GM18870 (cell line): ENCODE data around the gene DNMBP.
"Not testable (repeated sequence)": the region's sequence is repeated elsewhere in the genome, so short reads cannot be mapped to it uniquely, and the experiment has no call there.

Experiments
- ATAC-seq: cut with Tn5 transposase; IDR thresholded peaks from one replicate; pipeline ENCODE4 v1.9.1; 2021; ENCODE audit warnings: moderate library complexity; ENCODE audit not compliant: unreplicated experiment

DNMBP gene

DNA sequence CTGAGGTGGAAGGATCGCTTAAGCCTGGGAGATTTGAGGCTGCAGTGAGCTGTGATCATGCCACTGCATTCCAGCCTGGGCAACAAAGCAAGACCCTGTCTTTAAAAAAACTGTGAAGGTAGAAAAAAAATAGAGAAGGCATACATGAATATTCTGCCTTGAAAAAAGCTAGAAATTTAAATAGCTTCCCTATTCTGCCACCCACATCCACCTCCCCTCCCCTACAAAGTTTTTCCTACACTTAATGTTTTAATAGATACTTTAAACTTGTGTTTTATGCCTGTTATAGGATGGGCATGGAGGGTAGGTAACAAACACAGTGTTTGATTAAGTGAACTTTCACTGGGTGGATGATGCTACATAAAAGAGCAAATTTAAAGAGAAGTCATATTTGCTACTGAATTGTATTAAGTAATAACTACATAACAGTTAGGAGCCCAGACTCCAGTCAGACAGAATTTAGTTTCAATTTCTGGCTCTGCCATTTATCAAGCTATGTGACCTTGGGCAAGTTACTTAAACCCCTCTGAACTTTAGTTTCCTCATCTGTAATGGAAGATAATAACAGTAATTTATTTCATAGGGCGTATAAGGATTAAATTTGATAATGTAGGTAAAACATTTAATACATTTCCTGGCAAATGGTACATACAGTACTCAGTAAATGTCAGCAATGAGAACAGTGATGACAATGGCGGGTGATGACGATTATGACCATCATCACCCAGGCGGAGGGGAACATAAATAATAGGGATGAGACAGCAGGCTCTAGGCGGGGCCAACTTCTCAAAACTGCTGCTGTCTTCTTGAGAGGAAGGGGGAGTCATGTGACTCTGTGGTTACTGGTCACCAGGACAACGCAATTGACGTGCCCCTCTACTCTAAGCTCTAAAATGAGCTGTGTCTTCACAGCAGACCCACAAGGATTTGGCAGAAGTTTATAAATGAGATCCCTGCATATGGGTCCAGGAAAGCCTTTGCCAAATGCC is 15.8 kb downstream of the DNMBP start:
- no peak for ATAC-seq

DNA sequence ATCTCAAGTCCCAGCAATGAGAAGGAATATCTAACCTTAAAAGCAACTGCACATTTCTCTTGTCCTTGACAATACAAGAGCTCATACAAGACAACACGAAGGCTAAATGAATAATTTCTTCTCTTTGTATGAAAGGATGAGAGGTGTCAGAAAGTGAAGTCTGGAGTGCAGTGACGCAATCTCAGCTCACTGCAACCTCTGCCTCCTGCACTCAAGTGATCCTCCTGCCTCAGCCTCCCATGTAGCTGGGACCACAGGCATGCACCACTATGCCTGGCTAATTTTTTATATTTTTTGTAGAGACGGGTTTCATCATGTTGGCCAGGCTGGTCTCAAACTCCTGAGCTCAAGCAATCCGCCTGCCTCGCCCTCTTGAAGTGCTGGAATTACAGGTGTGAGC is 24.1 kb downstream of the DNMBP start:
- not testable (repeated sequence) for ATAC-seq

DNA sequence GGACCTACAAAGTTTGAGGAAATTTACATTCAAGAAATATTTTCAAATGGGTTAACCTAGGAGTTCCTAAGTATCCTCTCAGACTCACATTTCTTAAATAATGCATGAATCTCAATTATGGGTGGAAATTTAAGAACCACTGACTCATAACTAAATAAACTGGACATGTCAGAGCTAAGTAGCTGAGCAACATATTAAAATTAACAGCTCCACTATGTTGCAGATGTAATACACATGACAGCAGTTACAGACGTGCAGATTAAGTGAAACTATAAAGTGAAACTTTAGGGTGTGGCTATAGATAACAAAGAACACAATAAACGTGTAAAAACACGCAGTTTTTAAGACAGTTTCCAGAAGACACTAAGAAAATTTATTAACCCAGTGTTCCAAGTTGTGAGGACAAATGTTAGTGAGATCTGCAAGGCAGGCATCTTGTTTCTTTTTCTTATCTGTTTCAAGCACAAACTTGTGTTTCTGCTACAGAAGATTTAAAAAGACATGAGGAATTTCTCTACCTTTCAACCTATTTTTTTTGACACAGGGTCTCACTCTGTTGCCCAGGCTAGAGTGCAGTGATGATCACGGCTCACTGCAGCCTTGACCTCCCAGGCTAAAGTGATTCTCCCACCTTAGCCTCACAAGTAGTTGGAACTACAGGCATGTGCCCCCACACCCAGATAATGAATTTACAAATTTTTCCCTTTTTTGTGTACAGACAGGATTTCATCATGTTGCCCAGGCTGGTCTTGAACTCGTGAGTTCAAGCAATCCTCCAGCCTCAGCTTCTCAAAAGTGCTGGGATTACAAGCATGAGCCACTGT is 25.3 kb downstream of the DNMBP start:
- no peak for ATAC-seq

DNA sequence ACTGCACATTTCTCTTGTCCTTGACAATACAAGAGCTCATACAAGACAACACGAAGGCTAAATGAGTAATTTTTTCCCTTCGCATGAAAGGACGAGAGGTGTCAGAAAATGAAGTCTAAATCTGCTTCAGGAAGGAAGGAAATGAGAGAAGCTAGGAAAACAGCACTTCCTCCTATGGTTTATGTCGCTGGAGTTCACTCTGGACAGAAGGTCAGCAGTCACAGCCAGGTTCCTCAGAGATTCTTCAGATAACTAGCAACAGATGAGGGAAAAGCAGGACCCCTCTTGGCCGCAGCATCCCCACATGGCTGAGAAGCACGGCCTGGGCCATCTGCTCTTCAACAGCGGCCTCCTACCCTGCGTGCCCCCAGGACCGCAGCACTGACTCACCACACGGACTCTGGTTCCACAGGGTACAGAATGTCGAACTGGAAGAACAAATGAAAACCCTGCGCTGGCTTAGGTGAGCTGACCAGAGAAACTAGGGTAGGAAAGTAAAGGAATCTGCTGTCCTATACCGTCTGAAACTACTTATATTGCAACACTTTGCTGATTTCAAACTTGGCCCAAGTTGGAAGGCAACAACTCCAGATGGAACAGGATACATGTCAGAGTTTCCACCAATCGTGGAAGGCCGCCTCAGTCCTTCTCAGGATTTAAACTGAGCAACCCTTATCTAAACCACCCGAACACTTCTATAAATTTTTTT is 26.3 kb downstream of the DNMBP start:
- ATAC-seq: no peak

DNA sequence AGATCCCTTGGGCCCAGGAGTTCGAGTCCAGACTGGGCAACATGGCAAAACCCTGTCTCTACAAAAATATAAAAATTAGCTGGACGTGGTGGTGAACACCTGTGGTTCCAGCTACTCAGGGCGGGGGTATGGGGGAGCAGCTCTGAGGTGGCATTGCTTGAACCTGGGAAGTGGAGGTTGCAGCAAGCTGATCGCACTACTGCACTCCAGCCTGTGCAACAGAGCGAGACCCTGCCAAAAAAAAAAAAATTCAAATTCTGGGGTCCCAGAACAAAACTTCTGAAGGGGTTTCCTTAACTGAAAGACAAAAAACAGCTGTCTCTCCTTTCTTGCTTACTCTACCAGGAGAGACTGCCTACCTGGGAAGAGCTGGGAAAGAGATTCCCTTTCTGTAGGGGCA is 27.0 kb downstream of the DNMBP start:
- ATAC-seq: no peak

DNA sequence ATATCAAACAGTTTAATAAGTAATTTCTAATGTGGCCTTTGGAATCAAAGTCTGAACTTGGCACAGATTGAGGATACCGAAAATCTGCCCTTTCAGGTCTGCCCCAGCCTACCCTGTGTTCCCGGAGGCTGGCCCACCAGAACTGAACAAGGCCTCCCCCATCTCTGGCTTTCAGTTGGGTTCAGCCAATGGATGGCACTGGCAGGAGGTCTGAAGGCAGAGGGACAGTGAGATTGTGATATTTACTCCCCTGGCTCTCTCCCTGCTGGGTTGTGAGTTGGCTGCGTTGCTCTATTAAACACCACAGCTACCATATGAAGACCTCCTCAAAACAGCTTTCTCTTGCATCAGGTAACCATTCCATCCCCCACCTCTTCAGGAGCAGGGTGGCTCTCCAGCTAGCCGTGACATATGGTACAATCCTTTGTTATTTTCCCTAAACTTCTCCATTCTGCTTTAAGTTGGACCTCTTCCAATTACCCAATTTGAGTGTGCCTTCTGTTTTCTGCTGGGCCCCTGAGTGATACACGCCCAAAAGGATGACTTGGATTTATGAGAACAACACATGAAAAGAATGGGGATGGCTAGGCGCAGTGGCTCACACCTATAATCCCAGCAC is 28.1 kb downstream of the DNMBP start:
- no peak for ATAC-seq

DNA sequence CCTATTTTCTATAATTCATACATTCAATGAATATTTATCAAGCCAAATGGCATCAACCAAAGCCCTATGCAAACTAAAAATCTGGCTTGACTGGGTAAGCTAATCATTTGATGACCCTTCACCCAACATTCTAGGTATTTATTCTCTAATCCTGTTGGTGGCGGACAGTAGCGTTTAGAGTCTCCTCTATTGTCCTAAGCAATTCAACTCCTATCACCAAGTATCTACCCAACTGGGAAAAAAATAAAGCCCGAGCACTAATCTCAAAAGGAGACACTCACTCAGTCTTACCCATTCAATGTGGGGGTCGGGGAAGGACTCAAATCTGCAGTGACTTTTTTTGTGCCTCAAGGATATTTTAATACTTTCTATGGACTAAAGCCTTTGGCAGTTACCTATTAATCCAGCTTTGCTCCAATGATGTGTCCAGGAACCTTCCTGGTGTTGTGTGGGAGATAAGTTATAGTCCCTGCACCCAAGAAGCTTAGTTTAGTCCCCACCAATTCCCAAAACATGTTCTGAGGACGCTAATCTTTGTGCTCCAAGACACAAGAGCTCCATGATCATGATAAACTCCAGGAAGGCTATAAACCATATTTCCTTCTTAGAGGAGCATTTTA is 30.6 kb downstream of the DNMBP start:
- no peak for ATAC-seq

DNA sequence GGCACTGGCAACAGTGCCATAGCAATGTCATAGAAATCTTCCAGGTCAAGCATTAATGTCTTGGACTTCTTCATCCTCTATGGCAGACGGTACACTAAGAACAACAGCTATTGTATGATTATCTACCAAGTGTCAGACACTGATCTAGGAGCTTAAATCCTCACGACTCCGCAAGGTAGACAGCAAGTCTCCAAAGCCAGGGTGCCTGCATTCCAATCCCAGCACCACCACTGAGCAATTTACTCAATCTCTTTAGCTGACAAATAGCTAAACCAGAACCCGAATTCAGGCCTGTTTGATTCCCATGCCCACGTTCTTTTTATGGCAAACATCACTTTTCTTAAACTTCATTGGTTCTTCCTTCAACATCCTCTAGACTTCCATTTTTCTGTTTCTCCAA is 31.8 kb downstream of the DNMBP start:
- no peak for ATAC-seq

DNA sequence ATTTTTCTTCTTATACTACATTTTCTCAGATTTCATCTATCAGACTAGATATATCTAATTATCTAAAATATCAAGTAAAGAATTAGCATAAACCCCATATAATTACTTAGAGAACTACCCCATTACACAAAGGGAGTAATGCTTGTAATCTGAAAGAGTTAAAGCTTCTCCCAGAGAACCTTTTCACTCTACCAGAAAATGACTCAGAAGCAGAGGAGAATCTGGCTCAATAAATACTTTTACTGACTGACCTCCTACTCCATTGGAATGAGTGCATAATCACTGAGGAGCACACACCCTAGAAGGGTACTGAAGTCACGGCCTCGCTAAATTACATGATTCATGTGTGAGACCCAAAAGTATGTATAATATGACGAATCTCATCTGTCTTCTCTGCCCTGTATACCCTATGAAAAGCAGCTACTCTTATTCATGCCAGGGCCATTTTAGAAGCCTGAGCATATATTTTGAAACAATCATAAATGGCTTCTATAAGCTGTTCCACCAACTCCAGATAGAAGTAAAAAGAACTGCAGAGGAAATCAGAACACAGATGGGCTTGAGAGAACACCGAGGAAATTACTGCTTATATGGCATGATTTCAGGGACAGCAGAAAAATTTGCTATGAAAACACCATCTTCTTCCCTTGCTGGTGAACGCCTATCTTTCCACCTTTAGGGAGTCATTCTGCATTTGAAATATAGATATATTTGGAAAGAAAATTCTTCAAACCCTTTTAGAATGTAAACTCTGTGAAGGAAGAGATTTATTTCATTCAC is 32.7 kb downstream of the DNMBP start:
- no peak for ATAC-seq

DNA sequence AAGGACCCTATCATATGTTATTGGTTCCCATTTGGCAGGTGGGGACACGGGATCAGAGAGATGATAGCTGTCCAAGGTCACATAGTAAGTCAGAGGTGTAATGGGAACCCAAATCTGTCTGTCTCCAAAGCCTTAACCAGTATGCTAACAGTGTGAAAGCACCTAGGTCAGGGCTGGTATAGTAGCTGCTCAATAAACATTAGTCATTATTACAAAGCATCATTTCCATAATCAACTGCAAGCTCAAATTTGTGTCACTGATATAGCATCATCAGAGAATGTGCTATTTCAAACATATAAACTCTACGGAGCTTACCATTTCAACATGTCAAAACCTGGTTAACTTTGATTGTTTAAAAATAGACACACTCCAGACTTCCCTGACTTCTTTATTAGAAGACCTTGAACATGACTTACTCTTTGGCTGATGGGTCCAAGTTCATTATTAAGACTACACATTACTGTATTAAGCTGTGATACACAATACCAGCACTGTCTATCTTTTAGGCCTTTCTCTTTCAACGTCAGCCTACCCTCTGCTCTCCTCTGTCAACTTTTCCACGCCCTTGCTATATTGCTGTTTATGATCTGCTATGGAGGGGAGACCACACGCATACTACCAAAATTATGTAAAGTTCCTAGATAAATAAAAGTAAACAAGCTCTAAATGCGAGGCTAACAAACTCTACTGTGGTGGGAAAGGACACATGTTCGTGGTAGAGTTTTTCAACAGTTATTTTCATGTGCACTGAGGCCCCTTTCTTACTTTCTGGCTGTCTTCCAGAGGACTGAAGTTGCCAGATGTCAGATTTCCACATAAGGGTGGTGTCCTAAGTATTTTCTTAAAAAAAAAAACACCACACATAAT is 33.6 kb downstream of the DNMBP start:
- no peak for ATAC-seq

DNA sequence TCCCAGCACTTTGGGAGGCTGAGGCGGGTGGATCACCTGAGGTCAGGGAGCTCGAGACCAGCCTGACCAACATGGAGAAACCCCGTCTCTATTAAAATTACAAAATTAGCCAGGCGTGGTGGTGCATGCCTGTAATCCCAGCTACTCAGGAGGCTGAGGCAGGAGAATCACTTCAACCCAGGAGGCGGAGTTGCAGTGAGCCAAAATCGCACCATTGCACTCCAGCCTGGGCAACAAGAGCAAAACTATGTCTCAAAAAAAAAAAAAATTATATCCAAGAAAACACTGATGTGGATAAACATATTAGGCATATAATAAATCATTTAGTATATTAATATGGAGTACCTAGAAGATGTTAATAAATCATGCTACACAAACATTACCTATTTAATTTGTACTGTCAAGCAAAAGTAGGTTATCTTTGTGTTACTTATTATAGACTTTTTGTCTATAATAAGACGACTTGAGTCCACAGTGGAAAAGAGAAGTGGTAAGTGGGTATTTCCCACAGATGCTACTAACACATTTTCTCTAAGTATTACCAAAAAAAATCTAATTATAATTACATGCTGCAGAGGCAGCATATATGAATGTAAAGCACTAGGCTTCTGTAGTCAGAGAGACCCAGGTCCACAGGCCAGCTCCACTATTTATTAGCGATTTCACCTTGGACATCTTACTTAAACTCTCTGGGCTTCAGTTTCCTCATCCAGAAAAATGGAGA is 34.5 kb downstream of the DNMBP start:
- ATAC-seq: no peak

DNA sequence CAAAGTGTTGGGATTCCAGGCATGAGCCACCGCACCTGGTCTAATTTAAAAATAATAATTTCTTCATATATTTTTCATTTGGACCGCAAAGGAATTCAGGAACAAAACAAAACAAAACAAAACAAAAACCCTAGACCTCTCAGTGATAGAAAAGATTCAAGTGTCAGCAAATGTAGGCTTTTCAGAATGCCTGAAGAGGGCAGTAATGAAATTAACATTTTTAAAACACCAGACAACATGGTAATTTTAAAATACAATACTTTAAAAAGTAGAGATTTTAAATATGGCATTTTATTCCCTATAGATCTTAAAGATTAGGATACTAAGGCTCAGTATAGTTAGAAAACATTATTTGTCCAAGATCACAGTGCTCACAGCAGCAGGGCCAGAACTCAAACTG is 36.6 kb downstream of the DNMBP start:
- ATAC-seq: no peak

DNA sequence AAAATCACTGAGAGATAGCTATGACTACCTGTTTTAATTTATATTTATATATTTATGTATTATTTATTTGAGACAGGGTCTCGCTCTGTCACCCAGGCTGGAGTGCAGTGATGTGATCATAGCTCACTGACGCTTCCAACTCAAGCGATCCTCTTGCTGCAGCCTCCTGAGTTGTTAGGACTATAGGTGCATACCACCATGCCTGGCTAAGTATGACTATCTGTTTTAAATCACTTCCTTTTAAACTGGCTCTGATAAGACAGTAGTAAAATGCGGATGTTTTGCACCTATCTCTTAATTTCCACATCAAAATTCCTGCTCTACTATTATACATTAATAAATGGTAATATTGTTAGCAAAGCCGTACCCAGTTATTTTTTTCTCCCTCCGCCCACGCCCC is 41.8 kb downstream of the DNMBP start:
- no peak for ATAC-seq

DNA sequence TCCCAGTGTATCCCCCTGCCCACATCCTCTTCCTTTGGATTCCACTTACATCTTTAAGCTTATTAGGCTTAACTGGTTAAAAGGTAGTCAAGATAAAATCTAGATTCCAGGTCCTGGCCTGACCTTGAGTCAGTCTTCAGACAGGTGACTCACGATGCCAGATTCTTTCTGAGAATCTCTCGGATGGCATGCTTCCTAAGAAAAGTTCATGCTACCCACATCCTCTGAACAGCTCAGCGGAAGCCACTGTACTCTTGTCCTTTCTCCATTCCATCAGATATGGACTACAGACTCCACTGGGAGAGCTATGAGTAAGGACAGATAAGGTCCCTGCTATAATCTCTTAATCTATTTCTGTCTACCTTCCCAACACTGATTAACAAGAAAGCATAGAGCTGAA is 43.4 kb downstream of the DNMBP start:
- ATAC-seq: no peak

DNA sequence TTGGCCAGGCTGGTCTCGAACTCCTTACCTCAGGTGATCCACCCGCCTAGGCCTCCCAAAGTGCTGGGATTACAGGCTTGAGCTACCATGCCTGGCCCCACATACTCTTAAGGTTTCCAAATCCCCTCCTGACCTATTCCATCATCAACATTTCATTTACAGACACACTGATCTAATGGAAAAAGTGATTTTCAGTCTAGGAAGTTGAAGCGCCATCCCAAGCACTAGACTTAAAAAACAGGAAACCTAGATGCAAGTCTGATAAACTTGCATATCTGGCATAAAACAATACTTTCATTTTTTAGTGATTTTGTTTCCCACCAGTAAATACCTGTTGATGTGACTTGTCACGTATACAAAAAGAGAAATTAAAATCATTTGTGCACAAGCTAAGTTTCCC is 44.0 kb downstream of the DNMBP start:
- no peak for ATAC-seq

DNA sequence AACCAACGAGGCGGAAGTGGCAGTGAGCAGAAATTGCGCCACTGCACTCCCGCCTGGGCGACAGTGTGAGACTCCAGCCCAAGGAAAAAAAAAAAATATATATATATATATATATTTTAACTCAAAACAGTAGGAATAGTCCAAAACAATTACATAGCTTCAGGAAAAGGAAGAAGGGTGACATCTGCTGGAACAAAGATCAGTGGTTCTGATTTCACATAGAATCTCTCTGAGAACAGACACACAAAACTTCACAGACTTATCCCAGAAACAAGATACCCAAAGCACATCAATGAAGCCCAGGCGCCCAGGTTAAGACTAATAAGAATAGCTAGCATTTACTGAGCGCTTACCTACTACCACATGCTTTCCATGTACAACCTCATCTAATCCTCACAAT is 45.0 kb downstream of the DNMBP start:
- no peak for ATAC-seq

DNA sequence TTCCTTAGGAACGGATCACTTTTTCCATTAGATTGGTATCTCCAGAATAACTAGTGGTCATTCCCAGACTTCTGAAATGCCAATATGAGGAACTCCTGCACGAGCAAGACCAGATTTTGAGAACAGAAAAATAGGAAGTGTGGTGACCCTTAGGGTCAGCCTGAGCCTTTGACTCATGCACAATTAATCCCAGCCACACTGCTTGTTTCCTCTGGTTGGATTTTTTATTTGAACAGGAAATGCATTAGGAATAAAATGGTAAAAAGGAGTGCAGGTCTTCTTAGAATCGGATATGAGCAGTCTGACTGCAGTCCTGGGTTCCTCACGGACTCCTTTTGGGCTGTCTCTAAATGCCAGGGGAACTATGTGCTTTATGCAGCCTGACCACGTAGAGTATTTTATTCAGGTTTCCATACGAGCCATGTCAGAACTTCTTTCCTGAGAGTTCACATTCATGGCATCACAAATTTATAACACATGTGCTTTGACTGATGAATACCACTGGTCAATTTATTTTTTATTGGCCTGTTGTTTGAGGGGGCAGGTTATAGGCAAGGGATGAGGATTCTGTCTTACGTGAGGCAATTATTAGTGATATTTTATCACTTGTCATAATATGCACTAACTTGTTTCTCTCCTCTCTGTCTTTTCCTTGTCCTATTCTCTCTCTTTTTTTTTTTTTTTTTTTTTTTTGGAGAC is 46.1 kb downstream of the DNMBP start:
- ATAC-seq: not testable (repeated sequence)
